ENCODE results near the gene RBM39. TPM values are rescaled to one million over a fixed set of nuclear protein-coding genes. Genes with fewer than 3 reads are reported as not detected.

Gene RBM39
- total RNA-seq, 1 experiment from 2014 or later = 282 TPM

DNA sequence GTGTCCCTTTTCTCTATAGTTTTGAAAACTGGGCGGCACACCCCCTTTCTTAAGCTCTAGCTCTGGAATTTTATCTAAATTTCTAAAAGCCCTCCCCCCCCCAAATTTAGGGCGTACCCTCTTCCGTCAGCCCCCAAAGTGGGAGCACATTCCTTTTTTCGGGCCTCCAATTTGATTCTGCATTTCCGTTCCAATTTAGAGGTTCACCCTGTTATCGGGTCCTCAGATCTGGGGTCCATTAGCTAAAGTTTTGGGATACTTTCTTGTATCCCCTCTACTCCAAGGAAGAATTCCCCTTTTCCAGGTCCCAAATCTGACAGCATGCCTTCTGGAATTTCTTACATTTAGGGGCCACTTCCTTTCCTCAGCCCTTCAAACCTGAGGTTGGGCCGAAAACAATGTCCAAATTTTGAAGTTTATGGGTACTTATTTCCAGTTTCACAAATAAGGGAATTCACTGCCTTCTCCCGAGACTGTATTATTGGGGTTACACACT is 30.6 kb upstream of the RBM39 start:
- DNase-seq (ENCODE audit: low read depth, low spot score) = no peak
- H3K27me3 ChIP-seq (ENCODE audit: control insufficient read depth, insufficient read depth, low read length) = no peaks in the 10 kb centered on the region
- peaks cover 35% of the 10 kb centered on the region for H3K4me1 ChIP-seq (ENCODE audit: control insufficient read depth, insufficient read depth, low read length)
- H3K27ac ChIP-seq (ENCODE audit: low read length) = peak overlapping the region; percentile 95
- CTCF ChIA-PET = interaction anchor here (0.6 kb wide), 1 partner anchor 28 kb away, joined by 3 read pairs; no protein-coding TSS in a partner anchor
- intact Hi-C loops (cut with micrococcal nuclease; ENCODE audit: unreplicated experiment) (no loop called here), in situ Hi-C loops (cut with HindIII; ENCODE audit: low pct_unique_long_range_greater_than_20kb, low sequenced_read_pairs) (no loop called here)
- H3K9me3 ChIP-seq (ENCODE audit: control insufficient read depth, insufficient read depth, low read depth, low read length) = no peaks in the 10 kb centered on the region
- no peaks in the 10 kb centered on the region; the same call in 1 of the 2 replicates for H3K36me3 ChIP-seq (ENCODE audit: control insufficient read depth, insufficient read depth, low read length)
- no TSS peak for BruUV-seq (replicated peaks)
- H3K4me3 ChIP-seq (ENCODE audit: low read depth in 2 of 2, low read length in 2 of 2) = peak overlapping the region; percentile 79 to 81
- TF ChIP-seq TCF7L2 (IDR thresholded peaks at IDR 0.05; ENCODE audit: low read depth, low read length) (no peak), SIN3A (IDR thresholded peaks at IDR 0.05; ENCODE audit: borderline replicate concordance, insufficient read depth, low read depth, low read length) (no peak), POLR2AphosphoS5 (IDR thresholded peaks at IDR 0.05; ENCODE audit: low read depth, low read length) (no peak)
- TF ChIP-seq, protein P1, sequence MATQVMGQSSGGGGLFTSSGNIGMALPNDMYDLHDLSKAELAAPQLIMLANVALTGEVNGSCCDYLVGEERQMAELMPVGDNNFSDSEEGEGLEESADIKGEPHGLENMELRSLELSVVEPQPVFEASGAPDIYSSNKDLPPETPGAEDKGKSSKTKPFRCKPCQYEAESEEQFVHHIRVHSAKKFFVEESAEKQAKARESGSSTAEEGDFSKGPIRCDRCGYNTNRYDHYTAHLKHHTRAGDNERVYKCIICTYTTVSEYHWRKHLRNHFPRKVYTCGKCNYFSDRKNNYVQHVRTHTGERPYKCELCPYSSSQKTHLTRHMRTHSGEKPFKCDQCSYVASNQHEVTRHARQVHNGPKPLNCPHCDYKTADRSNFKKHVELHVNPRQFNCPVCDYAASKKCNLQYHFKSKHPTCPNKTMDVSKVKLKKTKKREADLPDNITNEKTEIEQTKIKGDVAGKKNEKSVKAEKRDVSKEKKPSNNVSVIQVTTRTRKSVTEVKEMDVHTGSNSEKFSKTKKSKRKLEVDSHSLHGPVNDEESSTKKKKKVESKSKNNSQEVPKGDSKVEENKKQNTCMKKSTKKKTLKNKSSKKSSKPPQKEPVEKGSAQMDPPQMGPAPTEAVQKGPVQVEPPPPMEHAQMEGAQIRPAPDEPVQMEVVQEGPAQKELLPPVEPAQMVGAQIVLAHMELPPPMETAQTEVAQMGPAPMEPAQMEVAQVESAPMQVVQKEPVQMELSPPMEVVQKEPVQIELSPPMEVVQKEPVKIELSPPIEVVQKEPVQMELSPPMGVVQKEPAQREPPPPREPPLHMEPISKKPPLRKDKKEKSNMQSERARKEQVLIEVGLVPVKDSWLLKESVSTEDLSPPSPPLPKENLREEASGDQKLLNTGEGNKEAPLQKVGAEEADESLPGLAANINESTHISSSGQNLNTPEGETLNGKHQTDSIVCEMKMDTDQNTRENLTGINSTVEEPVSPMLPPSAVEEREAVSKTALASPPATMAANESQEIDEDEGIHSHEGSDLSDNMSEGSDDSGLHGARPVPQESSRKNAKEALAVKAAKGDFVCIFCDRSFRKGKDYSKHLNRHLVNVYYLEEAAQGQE (IDR thresholded peaks at IDR 0.05; ENCODE audit: insufficient read depth in 1 of 2, low read depth in 2 of 2, low read length in 1 of 2) = no peak
- TF ChIP-seq, protein P2, sequence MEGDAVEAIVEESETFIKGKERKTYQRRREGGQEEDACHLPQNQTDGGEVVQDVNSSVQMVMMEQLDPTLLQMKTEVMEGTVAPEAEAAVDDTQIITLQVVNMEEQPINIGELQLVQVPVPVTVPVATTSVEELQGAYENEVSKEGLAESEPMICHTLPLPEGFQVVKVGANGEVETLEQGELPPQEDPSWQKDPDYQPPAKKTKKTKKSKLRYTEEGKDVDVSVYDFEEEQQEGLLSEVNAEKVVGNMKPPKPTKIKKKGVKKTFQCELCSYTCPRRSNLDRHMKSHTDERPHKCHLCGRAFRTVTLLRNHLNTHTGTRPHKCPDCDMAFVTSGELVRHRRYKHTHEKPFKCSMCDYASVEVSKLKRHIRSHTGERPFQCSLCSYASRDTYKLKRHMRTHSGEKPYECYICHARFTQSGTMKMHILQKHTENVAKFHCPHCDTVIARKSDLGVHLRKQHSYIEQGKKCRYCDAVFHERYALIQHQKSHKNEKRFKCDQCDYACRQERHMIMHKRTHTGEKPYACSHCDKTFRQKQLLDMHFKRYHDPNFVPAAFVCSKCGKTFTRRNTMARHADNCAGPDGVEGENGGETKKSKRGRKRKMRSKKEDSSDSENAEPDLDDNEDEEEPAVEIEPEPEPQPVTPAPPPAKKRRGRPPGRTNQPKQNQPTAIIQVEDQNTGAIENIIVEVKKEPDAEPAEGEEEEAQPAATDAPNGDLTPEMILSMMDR (IDR thresholded peaks at IDR 0.05) = no peak
- no peak for ATAC-seq
- POLR2A ChIA-PET = interaction anchor here (1.1 to 2.1 kb wide), 2 partner anchors 30 to 33 kb away, joined by 3 to 34 read pairs; partner anchors contain the start of gene RBM39

DNA sequence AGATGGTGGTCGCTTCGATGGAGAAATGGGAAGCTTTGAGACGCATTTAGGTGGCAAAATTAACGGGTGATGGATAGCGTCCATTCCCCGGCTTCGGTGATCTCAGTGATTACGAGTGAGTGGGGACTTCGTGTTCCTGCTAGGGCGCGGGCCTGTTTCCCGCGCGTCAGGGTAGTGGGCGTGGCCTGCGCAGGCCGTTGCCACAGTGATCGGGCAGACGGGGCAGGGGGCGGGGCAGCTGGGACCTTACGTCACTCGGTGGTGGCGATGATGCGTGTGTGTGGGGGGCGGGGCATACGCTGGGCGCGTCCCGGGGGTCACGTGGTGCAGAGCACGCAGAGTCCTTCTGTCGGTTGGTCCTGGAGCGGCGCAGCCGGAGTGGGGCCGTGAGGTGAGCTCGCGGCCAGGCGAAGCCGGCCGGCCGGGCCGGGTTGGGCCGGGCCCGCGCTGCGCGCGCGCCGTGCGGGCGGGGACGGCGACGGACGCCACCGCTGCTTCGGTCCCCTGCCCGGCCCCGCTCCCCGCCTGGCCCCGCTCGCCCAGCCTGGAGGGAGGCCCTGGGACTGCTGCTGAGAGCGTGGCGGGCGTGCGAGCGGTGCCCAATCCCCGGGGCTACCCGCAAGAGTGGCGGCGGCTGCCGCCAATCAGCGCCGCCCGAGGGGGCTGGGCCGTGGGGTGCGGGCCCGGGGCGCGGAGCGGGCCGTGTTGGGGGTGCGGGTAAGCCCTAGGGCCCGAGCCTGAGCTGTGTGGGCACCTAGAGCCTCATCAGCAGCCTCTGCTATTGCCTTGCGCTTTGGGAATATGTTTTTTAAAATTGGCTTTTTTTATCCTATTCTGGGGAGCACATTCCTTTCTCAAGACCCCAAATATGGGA is 29.9 kb upstream of the RBM39 start, which contains the start of gene PHF20:
Gene PHF20 (plus strand): TSS at position 327 of the 874 bp plus-strand sequence. CDS start 29,508 bp downstream, outside the sequence.
- CTCF ChIA-PET = interaction anchor here (0.6 to 1.0 kb wide), 3 partner anchors 28 to 366 kb away, joined by 3 to 4 read pairs (median 3); partner anchors contain the start of genes NFS1 and ROMO1
- Histone ChIP-seq H3K27ac (ENCODE audit: low read length) (peak within 1 kb of the TSS; percentile 95), H3K27me3 (ENCODE audit: control insufficient read depth, insufficient read depth, low read length) (no peaks in the 10 kb centered on the region), H3K4me1 (ENCODE audit: control insufficient read depth, insufficient read depth, low read length) (peaks cover 34% of the 10 kb centered on the region), H3K9me3 (ENCODE audit: control insufficient read depth, insufficient read depth, low read depth, low read length) (no peaks in the 10 kb centered on the region), H3K4me3 (ENCODE audit: low read depth in 2 of 2, low read length in 2 of 2) (peak within 1 kb of the TSS; percentile 79 to 81), H3K36me3 (ENCODE audit: control insufficient read depth, insufficient read depth, low read length) (no peaks in the 10 kb centered on the region; the same call in 1 of the 2 replicates)
- intact Hi-C loops (cut with micrococcal nuclease; ENCODE audit: unreplicated experiment) (no loop called here), in situ Hi-C loops (cut with HindIII; ENCODE audit: low pct_unique_long_range_greater_than_20kb, low sequenced_read_pairs) (no loop called here)
- TF ChIP-seq, protein P1 (IDR thresholded peaks at IDR 0.05; ENCODE audit: insufficient read depth in 1 of 2, low read depth in 2 of 2, low read length in 1 of 2) = no peak
- TF ChIP-seq SIN3A (IDR thresholded peaks at IDR 0.05; ENCODE audit: borderline replicate concordance, insufficient read depth, low read depth, low read length) = peak; percentile 50; the same call in 1 of the 2 replicates
- TF ChIP-seq TCF7L2 (IDR thresholded peaks at IDR 0.05; ENCODE audit: low read depth, low read length) = no peak
- peak; percentile 90 for TF ChIP-seq POLR2AphosphoS5 (IDR thresholded peaks at IDR 0.05; ENCODE audit: low read depth, low read length)
- DNase-seq (ENCODE audit: low read depth, low spot score) = peak; percentile 78
- peak; percentile 97 for ATAC-seq
- no TSS peak for BruUV-seq (replicated peaks)
- POLR2A ChIA-PET = interaction anchor here (0.6 to 2.1 kb wide), 3 partner anchors 29 to 62 kb away, joined by 3 to 34 read pairs (median 8); partner anchors contain the start of gene RBM39

All from Panc1 (cell line).